SHP77 treated with DMSO at 0.1 percent for 48 hours (cell line): ENCODE results near the gene IFNL1.
"Not testable (repeated sequence)": the region's sequence is repeated elsewhere in the genome, so short reads cannot be mapped to it uniquely, and the experiment has no call there.

ENCODE experiments used
- DNase-seq: peaks from one replicate; lab custom pipeline; 2025; lab: John Stamatoyannopoulos, UW

IFNL1 gene

GRCh38 chr19:39296055-39296645 lies at the start of gene IFNL1:
Gene IFNL1 (plus strand): TSS chr19:39296407. CDS start chr19:39296422, 15 bp downstream.
- DNase-seq: no peak

GRCh38 chr19:39246951-39247669 lies 49.1 kb upstream of the IFNL1 start:
- DNase-seq: no peak

- DNase-seq: no peak
These were observed 48.2 kb upstream of the IFNL1 start for GRCh38 chr19:39247701-39248664.

- no peak for DNase-seq
These were observed 47.4 kb upstream of the IFNL1 start, which contains the start of gene IFNL4 for GRCh38 chr19:39248806-39249205. Gene IFNL4 (minus strand): TSS chr19:39248856.

GRCh38 chr19:39251081-39251480 lies 45.1 kb upstream of the IFNL1 start:
- no peak for DNase-seq

- no peak for DNase-seq
These were observed 44.4 kb upstream of the IFNL1 start for GRCh38 chr19:39251846-39252245.

GRCh38 chr19:39252458-39252857 lies 43.7 kb upstream of the IFNL1 start:
- no peak for DNase-seq

- no peak for DNase-seq
These were observed 42.6 kb upstream of the IFNL1 start for GRCh38 chr19:39253374-39254149.

- no peak for DNase-seq
These were observed 41.5 kb upstream of the IFNL1 start for GRCh38 chr19:39254531-39255345.

- DNase-seq: no peak
These were observed 39.0 kb upstream of the IFNL1 start for GRCh38 chr19:39257227-39257626.

- no peak for DNase-seq
These were observed 34.5 kb upstream of the IFNL1 start for GRCh38 chr19:39261704-39262103.

- DNase-seq: no peak
These were observed 33.7 kb upstream of the IFNL1 start for GRCh38 chr19:39262496-39262895.

- no peak for DNase-seq
These were observed 32.3 kb upstream of the IFNL1 start for GRCh38 chr19:39263912-39264305.

- DNase-seq: no peak
These were observed 31.6 kb upstream of the IFNL1 start for GRCh38 chr19:39264306-39265290.

GRCh38 chr19:39265321-39265916 lies 30.8 kb upstream of the IFNL1 start:
- DNase-seq: no peak

- not testable (repeated sequence) for DNase-seq
These were observed 28.1 kb upstream of the IFNL1 start, which contains the start of gene IFNL2 for GRCh38 chr19:39268085-39268484. Gene IFNL2 (plus strand): TSS chr19:39268396. CDS start chr19:39268569, 173 bp downstream.

- not testable (repeated sequence) for DNase-seq
These were observed 27.5 kb upstream of the IFNL1 start for GRCh38 chr19:39268531-39269223.

- DNase-seq: not testable (repeated sequence)
These were observed 26.8 kb upstream of the IFNL1 start for GRCh38 chr19:39269369-39269768.
